DOHH2 (cell line): ENCODE data around the gene MTSS2.

Experiments used
- EZH2phosphoT487 ChIP-seq: fragments of 200-600 bp; sonication (generic); IDR thresholded peaks from 2 replicates; pipeline ENCODE4 v1.6.1; 2017; ENCODE audit warnings: borderline replicate concordance, mild to moderate bottlenecking, antibody characterized with exemption, low read length, moderate library complexity, mixed read lengths
- TF ChIP-seq, protein P1 (sequence below): fragments of 200-600 bp; sonication (generic); IDR thresholded peaks from one replicate; pipeline ENCODE4 v1.5.1; 2014; ENCODE audit warnings: antibody characterized with exemption, mild to moderate bottlenecking, low read depth, low read length; ENCODE audit not compliant: poor library complexity, severe bottlenecking

DNA sequence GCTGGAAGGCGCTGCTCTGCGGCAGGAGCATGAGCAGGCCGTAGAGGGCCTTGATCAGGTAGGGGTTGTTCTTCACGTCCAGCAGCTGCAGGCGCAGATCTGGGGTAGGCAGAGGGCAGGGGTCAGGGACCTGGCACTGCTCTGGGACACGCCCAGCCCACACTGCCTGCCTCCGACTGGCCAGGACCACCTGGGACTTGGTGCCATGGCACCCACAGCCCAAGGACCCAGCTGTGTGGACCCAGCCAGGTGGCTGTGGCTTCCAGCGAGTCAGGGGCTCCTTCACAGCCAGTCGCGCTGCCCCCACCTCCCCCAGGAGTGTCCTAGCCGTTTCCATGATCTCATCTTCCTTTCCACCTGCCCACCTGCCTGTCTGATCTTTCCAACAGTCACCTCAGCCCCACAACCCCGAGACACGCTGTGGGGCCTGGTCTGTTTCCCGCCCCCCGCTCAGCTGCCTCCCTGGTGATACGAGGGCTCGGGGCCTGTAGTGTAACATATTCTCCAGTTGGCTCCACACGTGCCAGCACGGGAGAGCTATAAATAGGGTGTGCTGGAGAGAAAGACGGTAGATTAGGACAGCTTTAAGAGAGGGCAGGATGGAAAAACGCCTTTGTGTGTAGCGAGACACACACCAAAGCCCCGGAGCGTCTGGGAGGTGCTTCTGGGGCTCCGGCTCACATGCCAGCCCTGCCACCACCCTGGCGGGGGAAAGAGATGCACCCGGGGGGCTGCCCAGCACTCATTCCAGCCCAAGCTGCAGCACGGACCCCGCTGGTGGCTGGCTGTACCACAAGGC, 7.2 kb upstream of the MTSS2 start:
- TF ChIP-seq, protein P1, sequence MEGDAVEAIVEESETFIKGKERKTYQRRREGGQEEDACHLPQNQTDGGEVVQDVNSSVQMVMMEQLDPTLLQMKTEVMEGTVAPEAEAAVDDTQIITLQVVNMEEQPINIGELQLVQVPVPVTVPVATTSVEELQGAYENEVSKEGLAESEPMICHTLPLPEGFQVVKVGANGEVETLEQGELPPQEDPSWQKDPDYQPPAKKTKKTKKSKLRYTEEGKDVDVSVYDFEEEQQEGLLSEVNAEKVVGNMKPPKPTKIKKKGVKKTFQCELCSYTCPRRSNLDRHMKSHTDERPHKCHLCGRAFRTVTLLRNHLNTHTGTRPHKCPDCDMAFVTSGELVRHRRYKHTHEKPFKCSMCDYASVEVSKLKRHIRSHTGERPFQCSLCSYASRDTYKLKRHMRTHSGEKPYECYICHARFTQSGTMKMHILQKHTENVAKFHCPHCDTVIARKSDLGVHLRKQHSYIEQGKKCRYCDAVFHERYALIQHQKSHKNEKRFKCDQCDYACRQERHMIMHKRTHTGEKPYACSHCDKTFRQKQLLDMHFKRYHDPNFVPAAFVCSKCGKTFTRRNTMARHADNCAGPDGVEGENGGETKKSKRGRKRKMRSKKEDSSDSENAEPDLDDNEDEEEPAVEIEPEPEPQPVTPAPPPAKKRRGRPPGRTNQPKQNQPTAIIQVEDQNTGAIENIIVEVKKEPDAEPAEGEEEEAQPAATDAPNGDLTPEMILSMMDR = no peak
- TF ChIP-seq EZH2phosphoT487 = no peak
